Lower leg skin (tissue), 4 donors: Measurements from ENCODE around the gene TESK2. TPM values are rescaled to one million over a fixed set of nuclear protein-coding genes. Genes with fewer than 3 reads are reported as not detected.

ENCODE experiments used
- DNase-seq, 2 donors: peaks; one replicate each; pipeline ENCODE4 v3.0.0-alpha.2; 2019; ENCODE audit warnings: low spot score in 2 of 2
- H3K4me3 ChIP-seq: fragments of 200-600 bp; sonication (generic); 2 replicates; pipeline ENCODE4 v1.5.1; 2017; ENCODE audit warnings: mild to moderate bottlenecking, low read depth; ENCODE audit not compliant: poor library complexity, severe bottlenecking
- CTCF ChIP-seq, 3 donors: fragments of 450-650 bp; IDR thresholded peaks; one replicate each; pipeline ENCODE4 v1.5.1; 2016; ENCODE audit warnings: antibody characterized with exemption in 3 of 3, mild to moderate bottlenecking in 3 of 3, moderate library complexity in 2 of 3
- POLR2A ChIP-seq, 2 donors: fragments of 450-650 bp; IDR thresholded peaks; one replicate each; pipeline ENCODE4 v1.6.1; 2016 to 2017; ENCODE audit warnings: antibody characterized with exemption in 2 of 2, mild to moderate bottlenecking in 1 of 2, moderate library complexity in 1 of 2
- WGBS, 2 donors: methylation state at CpG; one replicate each; pipeline ENCODE4 v1.1.5; 2018; 5-methylcytosine and 5-hydroxymethylcytosine counted together
- intact Hi-C: fragments of 100-400 bp; cut with DNase I; formaldehyde crosslinking; loops from one replicate; pipeline ENCODE4 v1.15.0; 2023; ENCODE audit warnings: low total_unique reads
- total RNA-seq, 4 donors: library from RNA; depleted of rRNA; stranded (reverse); fragments of >200 nt; gene quantifications; one replicate each; pipeline ENCODE4 v1.1.0, GENCODE V29; 2016

The TESK2 gene
- total RNA-seq, 4 donors from 2014 or later: 16.9 to 23.8 (median 20.0) TPM

DNA sequence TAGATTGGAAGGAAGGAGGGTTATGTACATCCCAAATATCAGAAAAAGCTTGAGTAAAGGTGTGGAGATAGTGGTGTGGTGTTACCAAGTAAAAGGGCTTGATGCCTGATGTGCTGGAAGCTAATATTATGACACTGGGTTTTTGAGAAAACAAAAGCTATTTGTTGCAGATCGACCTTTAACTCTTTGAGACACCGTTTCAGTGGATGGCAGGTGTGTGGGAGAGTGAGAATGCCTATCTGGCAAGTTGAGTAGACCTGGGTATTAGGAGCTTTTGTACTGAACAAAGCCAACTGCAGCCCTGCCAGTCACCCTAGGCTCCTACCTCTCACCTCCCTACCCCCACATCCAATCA, 10.5 kb upstream of the TESK2 start:
- no peak overlapping the region for H3K4me3 ChIP-seq
- no peak for DNase-seq
- TF ChIP-seq CTCF (IDR thresholded peaks at IDR 0.05): no peak
- TF ChIP-seq POLR2A (IDR thresholded peaks at IDR 0.05): no peak
- intact Hi-C loops: no loop called here
- 70 to 75% methylated on average over 2 of the region's 2 CpGs for WGBS, 2 donors

GRCh38 chr1:45499415-45499769, 8.4 kb upstream of the TESK2 start:
- TF ChIP-seq POLR2A (IDR thresholded peaks at IDR 0.05) (no peak), CTCF (IDR thresholded peaks at IDR 0.05) (no peak)
- intact Hi-C loops: no loop called here
- no peak for DNase-seq

DNA sequence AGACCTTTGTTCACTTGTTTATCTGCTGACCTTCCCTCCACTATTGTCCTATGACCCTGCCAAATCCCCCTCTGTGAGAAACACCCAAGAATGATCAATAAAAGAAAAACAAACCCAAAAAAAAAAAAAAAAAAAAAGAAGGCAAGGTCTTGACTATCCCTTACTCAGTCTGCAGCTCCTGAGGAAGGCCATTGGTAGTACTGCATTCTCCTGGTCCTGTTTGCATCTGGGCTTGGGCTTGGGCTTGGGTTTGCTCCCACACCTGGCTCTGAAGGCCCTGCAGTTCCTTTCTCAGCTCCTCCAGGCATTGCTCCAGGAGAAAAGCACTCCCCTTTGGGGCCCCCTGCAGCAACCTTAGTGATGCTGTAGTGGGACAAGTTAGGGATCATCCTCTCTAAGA, 7.3 kb upstream of the TESK2 start:
- DNase-seq: no peak
- no peak overlapping the region for H3K4me3 ChIP-seq
- TF ChIP-seq POLR2A (IDR thresholded peaks at IDR 0.05): no peak
- no peak for TF ChIP-seq CTCF (IDR thresholded peaks at IDR 0.05)
- intact Hi-C loops: no loop called here

More at GRCh38 chr1:45499415-45499769, 8.4 kb upstream of the TESK2 start:
- peak overlapping the region; percentile 38 for H3K4me3 ChIP-seq
- 0 to 5% methylated on average over 7 of the region's 7 CpGs for WGBS, 2 donors

DNA sequence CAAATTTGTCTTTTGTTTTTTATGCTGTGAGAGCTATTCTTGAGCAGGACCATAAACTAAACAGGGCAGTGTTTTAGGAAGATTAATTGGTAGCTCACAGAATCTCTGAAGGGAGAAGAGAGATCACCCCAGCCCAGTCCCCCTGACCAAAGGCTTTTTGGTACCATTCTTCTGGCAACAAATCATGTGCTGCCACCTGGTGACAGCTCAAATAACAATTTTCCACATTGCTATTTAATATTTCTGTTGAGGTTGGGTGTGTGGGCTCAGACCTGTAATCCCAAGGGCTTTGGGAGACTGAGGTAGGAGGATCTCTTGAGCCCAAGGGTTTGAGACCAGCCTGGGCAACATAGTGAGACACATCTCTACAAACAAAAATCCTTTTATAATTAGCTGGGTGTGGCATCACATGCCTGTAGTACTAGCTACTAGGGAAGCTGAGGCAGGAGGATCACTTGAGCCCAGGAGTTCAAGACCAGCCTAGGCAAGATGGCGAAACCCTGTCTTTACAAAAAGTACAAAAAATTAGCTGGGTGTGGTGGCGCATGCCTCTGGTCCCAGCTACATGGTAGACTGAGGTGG, 2.2 kb upstream of the TESK2 start:
- WGBS, 2 donors: 73 to 76% methylated on average over 2 of the region's 2 CpGs
- intact Hi-C loops: loop anchor here (5.0 kb wide), 1 partner anchor 131 kb away; no protein-coding TSS in a partner anchor
- TF ChIP-seq CTCF (IDR thresholded peaks at IDR 0.05) (no peak), POLR2A (IDR thresholded peaks at IDR 0.05) (no peak)
- H3K4me3 ChIP-seq: no peak overlapping the region
- peak; percentile 61 to 83 for DNase-seq

- WGBS, 2 donors: 75 to 80% methylated on average over 3 of the region's 3 CpGs
- no peak for DNase-seq
- no peak overlapping the region for H3K4me3 ChIP-seq
- TF ChIP-seq CTCF (IDR thresholded peaks at IDR 0.05) (no peak), POLR2A (IDR thresholded peaks at IDR 0.05) (no peak)
- intact Hi-C loops: loop anchor here (5.0 kb wide), 1 partner anchor 130 kb away; no protein-coding TSS in a partner anchor
Observed at GRCh38 chr1:45492691-45493090, 1.7 kb upstream of the TESK2 start.
